ENCODE results near the gene FSIP1. TPM values are rescaled to one million over a fixed set of nuclear protein-coding genes. Genes with fewer than 3 reads are reported as not detected.

The FSIP1 gene
- total RNA-seq, 2 experiments from 2014 or later = 0.22 to 0.34 TPM

DNA sequence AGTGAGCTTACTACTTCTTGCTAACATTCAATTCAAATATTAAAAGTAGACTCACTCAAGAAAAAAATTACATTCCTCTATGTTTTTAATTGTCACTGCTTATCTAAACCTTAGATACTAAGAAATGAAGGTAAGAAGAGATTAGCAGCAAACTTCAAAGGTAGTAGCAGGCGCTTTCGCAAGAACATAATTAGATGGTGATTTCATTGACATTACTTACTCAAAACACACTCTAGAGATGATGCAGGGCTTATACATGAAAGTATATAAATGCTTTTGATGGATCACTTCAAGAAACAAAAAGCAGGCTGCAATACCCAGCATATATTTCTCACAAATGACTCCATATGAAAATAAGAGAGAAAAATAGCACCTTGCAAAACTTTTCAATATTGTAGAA, 86.8 kb downstream of the FSIP1 start:
- H3K27me3 ChIP-seq (ENCODE audit: control insufficient read depth in 1 of 2, insufficient read depth in 2 of 2, low read length in 2 of 2) = no peaks in the 10 kb centered on the region
- Mint-ChIP-seq H3K36me3 (ENCODE audit: low read depth) (no peaks in the 10 kb centered on the region), H3K27ac (no peak overlapping the region), H3K27me3 (no peaks in the 10 kb centered on the region), H3K4me3 (no peak overlapping the region), H3K4me1 (ENCODE audit: low read depth) (no peaks in the 10 kb centered on the region), H3K9me3 (no peaks in the 10 kb centered on the region)
- H3K4me3 ChIP-seq (ENCODE audit: low read length) = no peak overlapping the region
- ChIA-PET POLR2A (no interaction called here), CTCF (no interaction called here)
- no peaks in the 10 kb centered on the region for H3K4me1 ChIP-seq (ENCODE audit: insufficient read depth, low read length)
- intact Hi-C loops (cut with DNase I, micrococcal nuclease) = no loop called here
- DNase-seq (no peak), ATAC-seq (ENCODE audit: poor library complexity) (no peak)
- H3K9me3 ChIP-seq (ENCODE audit: control insufficient read depth in 1 of 2, insufficient read depth in 1 of 2, low read length in 2 of 2) = no peaks in the 10 kb centered on the region
- no peak overlapping the region for H3K27ac ChIP-seq (ENCODE audit: low read depth in 1 of 2, low read length in 2 of 2)
- TF ChIP-seq, protein P1, sequence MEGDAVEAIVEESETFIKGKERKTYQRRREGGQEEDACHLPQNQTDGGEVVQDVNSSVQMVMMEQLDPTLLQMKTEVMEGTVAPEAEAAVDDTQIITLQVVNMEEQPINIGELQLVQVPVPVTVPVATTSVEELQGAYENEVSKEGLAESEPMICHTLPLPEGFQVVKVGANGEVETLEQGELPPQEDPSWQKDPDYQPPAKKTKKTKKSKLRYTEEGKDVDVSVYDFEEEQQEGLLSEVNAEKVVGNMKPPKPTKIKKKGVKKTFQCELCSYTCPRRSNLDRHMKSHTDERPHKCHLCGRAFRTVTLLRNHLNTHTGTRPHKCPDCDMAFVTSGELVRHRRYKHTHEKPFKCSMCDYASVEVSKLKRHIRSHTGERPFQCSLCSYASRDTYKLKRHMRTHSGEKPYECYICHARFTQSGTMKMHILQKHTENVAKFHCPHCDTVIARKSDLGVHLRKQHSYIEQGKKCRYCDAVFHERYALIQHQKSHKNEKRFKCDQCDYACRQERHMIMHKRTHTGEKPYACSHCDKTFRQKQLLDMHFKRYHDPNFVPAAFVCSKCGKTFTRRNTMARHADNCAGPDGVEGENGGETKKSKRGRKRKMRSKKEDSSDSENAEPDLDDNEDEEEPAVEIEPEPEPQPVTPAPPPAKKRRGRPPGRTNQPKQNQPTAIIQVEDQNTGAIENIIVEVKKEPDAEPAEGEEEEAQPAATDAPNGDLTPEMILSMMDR (IDR thresholded peaks at IDR 0.05) = no peak
- H3K36me3 ChIP-seq (ENCODE audit: insufficient read depth, low read length) = no peaks in the 10 kb centered on the region

DNA sequence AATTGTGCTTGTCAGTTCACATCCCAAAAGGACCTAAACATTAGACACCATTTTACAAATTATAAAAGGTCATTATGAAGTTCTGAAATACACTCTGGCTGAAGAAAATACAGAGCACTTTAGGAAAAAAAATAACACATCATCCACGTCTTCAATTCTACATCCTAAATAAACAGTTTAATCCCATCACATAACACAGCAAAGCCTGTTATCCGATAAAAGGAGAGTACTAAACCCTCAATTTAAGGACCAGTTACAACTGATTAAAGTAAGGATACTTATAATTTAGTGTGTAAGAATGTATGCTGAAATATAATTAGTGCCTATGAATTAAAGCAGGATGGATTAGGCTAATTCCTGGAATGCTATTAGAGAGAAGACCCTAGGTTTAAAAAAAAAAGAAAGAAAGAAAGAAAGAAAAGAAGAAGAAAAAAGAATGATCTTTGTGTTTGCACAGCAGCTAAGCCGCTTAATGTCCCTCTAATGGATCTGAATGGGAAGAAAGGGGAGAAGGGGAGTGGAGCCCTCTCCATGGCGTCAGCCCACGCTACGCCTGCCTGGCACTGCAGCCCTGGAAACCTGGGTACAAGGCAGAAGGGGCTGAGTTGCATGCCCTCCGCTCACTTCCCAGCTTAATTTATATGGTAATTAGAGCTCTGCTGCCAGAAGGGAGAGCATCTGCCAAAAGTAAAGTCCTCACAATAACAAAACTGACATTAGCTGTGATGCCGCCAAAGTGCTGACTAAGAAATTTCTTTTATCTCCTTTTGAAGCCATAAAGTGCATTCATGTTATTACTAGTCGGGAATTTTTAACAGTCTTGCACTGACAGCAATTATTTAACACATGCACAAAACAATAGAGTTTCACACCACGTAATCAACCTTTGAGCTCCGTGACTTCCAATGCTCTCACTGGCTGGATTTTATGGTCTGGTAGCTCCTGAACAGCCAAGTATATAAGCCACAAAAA, 90.0 kb downstream of the FSIP1 start:
- H3K27ac ChIP-seq (ENCODE audit: low read depth in 1 of 2, low read length in 2 of 2) = no peak overlapping the region
- no peaks in the 10 kb centered on the region for H3K36me3 ChIP-seq (ENCODE audit: insufficient read depth, low read length)
- intact Hi-C loops (cut with DNase I, micrococcal nuclease) = no loop called here
- POLR2A ChIA-PET = interaction anchor here (0.6 kb wide), 1 partner anchor 56 kb away, joined by 3 read pairs; no protein-coding TSS in a partner anchor
- H3K27me3 Mint-ChIP-seq = no peaks in the 10 kb centered on the region
- H3K4me1 Mint-ChIP-seq (ENCODE audit: low read depth) = no peaks in the 10 kb centered on the region
- CTCF ChIA-PET = interaction anchor here (1.0 kb wide), 1 partner anchor 27 kb away, joined by 3 read pairs; no protein-coding TSS in a partner anchor
- no peak for ATAC-seq (ENCODE audit: poor library complexity)
- no peaks in the 10 kb centered on the region for H3K4me1 ChIP-seq (ENCODE audit: insufficient read depth, low read length)
- H3K4me3 ChIP-seq (ENCODE audit: low read length) = no peak overlapping the region
- no peaks in the 10 kb centered on the region for H3K9me3 Mint-ChIP-seq
- H3K27ac Mint-ChIP-seq = no peak overlapping the region
- H3K9me3 ChIP-seq (ENCODE audit: control insufficient read depth in 1 of 2, insufficient read depth in 1 of 2, low read length in 2 of 2) = no peaks in the 10 kb centered on the region
- H3K36me3 Mint-ChIP-seq (ENCODE audit: low read depth) = no peaks in the 10 kb centered on the region
- DNase-seq = no peak
- no peaks in the 10 kb centered on the region for H3K27me3 ChIP-seq (ENCODE audit: control insufficient read depth in 1 of 2, insufficient read depth in 2 of 2, low read length in 2 of 2)
- H3K4me3 Mint-ChIP-seq = no peak overlapping the region
- TF ChIP-seq, protein P1 (IDR thresholded peaks at IDR 0.05) = no peak

DNA sequence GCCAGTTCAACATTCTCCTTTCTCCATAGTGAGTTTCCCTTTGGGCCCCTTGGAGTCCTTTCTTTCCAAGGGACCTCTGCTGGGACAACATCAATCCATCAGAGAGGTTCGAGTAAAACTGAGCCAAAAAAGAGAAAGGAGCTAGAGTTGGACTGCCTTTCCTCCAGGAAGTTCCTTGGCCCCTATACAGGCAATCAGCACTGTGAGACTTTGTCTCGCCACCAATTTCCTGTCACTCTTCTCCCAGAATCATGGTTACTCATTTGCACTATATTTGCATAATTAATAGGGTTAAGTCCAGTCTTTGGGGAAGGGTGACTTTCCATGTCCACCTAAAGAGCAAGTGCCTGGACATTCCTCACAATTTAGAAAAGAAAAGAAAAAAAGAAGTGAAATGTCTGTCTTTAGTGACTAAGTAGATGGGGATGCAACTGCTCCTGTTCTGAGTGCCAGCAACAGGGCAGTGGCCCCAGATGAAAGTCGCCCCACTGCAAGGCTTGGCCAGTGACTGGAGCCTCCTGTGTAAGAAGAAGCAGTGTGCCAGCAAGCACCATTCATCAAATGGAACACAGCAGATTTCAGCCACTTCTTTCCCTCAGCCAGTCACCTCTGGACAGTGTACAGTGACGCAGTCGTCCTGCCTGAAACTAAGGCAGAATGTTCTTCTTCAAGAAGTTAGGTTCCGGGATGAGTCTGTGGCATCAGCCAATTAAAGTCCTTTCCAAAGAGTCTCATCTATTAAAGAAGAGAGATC, 91.6 kb downstream of the FSIP1 start:
- H3K27me3 Mint-ChIP-seq = no peaks in the 10 kb centered on the region
- ChIA-PET CTCF (no interaction called here), POLR2A (no interaction called here)
- no peak overlapping the region for H3K27ac ChIP-seq (ENCODE audit: low read depth in 1 of 2, low read length in 2 of 2)
- H3K36me3 Mint-ChIP-seq (ENCODE audit: low read depth) = no peaks in the 10 kb centered on the region
- DNase-seq (no peak), ATAC-seq (ENCODE audit: poor library complexity) (no peak)
- H3K4me3 ChIP-seq (ENCODE audit: low read length) = no peak overlapping the region
- intact Hi-C loops (cut with DNase I, micrococcal nuclease) = no loop called here
- no peak overlapping the region for H3K4me3 Mint-ChIP-seq
- no peaks in the 10 kb centered on the region for H3K4me1 Mint-ChIP-seq (ENCODE audit: low read depth)
- H3K27ac Mint-ChIP-seq = no peak overlapping the region
- H3K36me3 ChIP-seq (ENCODE audit: insufficient read depth, low read length) = no peaks in the 10 kb centered on the region
- TF ChIP-seq, protein P1 (IDR thresholded peaks at IDR 0.05) = no peak
- H3K9me3 ChIP-seq (ENCODE audit: control insufficient read depth in 1 of 2, insufficient read depth in 1 of 2, low read length in 2 of 2) = no peaks in the 10 kb centered on the region
- H3K27me3 ChIP-seq (ENCODE audit: control insufficient read depth in 1 of 2, insufficient read depth in 2 of 2, low read length in 2 of 2) = no peaks in the 10 kb centered on the region
- no peaks in the 10 kb centered on the region for H3K9me3 Mint-ChIP-seq
- no peaks in the 10 kb centered on the region for H3K4me1 ChIP-seq (ENCODE audit: insufficient read depth, low read length)

Measured in CD4-positive, alpha-beta T cell (primary cell).